Stimulated activated CD4-positive, alpha-beta T cell treated with anti-CD3 and anti-CD28 coated beads, Interleukin-15, amount 100 ng/mL, for 48 hours (primary cell): ENCODE results near the gene CDC42EP5.

Experiments used
- DNase-seq, 2 donors: peaks; one replicate each; pipeline ENCODE4 v3.0.0-alpha.2; 2020; ENCODE audit warnings: low read depth in 2 of 2

The CDC42EP5 gene

DNA sequence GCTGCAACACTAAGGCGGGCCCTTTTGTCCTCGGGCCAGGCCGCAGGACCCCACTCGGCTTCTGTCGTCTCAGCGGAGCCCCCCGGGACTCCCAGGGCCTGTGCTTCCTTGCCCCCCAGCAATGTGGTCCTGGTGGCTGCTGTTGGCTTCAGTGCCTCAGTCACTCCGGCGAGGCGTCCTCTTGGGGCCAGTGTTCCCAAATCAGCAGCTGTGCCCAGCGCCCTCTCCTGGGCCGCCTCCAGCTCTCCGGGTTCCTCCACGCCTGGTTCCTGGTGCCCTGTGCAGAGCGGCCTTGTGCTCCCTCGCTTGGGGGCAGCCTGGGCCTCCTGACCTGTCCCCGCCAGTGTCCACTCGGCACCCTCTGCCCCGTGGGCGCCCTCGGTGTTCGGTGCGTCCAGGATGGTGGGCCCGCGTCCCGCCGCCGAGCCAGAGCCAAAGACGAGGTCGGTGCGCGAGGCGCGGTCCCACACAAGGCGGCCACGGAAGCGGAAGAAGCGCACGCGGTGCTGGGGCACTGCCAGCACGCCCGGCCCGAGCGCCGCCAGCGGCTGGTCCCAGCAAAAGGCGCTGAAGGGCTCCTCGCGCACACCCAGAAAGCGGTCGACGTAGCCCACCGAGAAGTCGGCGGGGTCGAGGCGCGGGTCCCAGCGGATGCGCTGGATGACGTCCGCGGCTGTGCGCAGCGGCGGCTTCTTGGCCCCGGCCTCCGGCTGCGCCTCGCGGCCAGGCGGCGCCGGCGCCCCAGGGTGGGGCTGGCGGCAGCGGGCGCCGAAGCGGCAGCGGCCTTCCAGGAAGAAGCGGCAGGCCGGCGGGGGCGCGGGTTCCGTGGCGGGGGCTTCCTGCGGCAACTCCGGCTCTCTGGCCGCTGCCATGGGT lies 10.2 kb downstream of the CDC42EP5 start:
- DNase-seq = peak; percentile 47 to 48

DNA sequence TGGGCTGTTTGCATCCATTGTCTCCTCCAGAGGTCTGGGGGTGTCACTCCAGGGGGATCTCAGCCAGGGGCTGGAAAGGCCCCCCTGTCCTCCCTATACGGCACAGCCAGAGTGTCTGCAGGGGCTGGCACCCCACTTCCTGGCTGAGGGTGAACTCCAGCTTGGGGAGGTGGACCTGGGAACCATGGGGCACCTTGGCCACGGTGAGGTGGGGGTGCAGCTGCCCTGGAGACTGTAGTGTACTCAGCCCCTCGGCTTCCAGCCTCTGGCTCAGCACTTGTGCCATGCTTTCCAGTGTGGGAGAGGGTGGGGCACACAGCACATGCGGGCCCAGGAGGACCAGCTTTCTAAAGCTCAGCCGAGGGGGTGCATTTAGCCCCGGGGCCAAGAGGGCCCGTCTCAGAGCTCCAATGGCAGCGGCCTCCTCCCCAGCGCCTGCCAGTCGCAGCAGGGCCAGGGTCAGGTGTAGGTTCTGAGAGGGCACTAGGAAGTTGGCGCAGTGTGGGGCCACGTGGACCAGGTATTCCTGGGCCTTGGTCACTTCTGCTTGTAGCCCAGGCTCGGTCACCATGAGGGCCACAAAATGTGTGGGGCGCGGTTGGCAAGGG lies 10.9 kb downstream of the CDC42EP5 start:
- DNase-seq = no peak

DNA sequence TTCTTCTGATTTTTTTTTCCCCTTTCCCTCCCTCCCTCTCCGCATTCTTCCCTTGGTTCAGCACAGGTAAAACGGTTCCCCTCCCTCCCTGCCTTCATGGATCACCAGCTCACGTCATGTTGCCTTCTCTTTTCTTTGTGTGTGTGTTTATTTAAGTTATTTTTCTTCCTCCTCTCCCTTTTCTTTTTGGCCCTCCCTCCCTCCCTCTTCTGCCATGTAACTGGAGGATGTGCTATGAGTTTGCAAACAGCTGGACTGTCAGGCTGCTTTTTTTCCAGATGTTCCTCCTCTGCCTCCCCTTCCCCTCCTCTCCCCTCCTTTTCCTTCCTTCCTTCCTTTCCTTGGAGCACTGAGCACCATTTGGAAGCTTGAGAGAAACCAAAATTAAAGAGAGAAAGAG lies 11.5 kb downstream of the CDC42EP5 start:
- DNase-seq = no peak

DNA sequence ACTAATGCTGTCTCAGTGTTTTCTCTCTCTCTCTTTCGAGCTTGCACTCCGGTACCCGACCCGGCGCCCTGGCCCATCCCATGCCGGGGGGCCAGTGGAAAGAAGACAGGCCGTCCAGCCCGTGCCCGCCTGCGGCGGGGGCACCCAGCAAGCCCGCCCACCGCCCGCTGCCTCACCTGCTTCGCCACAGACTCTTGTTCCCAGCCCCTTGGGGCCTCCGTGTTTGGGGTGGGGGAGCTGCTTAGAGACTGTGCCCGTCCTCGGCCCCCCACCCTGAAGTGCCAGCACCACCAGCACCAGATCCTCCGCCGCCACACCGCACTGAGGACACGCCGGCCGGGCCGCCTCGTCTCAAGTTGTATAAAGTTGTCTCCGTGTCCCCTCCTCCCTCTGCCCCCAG lies 11.9 kb downstream of the CDC42EP5 start:
- no peak for DNase-seq

DNA sequence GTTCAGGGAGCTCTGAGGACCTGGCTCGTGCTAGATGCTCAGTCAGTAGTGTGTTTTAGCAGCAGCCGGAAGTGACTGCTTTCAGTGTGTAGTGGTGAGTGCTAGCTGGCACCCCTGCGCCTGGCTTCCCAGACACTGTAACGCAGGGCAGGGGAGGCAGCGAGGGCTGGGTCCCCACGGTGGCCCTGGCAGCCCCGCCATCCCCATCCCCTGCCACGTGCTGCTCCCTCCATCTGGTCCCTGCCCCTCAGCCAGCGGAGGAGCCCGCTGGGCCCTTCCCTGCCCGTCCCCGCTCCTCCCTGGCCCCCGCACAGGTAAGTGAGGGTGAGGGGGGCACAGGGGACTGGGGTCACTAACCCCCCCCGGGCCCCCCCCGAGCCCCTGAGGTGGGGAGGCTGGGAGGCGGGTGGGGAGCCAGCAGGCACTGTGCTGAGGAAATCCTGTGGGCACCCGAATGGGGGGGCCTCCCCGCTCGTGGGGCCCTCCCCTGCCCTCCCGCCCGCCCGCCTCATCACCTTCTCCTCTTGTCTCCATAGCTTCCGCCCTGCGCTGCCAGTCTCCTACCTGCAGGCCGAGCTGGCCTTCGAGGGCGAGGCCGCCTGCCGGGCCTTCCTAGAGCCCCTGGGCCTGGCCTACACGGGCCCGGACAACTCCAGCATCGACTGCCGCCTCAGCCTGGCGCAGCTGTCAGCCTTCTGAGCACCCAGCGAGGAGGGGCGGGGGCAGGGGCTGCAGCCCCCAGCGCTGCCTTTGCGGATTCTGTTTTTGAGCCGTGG lies 12.7 kb downstream of the CDC42EP5 start:
- no peak for DNase-seq

DNA sequence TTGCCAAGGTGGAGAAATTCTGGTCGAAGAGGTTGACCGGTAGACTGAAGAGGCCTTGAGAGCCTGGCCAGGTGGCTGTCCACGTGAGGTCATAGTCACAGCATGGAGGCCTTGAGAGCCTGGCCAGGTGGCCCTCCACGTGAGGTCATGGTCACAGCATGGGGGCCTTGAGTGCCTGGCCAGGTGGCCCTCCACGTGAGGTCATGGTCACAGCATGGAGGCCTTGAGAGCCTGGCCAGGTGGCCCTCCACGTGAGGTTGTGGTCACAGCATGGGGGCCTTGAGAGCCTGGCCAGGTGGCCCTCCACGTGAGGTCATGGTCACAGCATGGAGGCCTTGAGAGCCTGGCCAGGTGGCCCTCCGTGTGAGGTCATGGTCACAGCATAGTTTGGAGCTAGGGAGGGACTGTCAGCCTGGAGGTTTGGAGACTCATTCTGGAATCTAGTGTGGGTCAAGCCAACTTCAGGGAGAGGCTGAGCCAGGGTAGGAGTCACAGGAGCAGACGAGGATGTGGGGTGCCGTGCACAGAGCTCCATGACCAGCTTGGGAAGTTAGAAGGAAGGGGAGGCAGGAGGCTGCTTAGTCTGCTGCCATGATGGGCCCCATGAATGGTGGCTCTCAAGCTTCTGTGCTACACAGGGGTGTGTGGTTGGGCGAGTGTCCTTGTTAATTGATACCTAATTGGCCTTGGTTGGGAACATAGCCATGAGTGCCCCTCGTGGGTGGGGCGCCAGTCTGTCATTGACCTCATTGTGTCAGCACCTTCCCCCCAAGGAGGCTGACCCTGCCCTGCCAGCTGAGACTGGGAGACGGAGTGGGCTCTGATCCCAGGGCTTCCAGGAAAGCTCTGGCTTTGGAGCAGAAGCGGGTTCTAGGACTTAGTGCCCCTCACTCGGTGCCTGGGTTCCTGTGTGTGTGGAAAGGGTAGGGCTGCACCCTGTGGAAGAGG lies 13.5 kb downstream of the CDC42EP5 start:
- DNase-seq = no peak

DNA sequence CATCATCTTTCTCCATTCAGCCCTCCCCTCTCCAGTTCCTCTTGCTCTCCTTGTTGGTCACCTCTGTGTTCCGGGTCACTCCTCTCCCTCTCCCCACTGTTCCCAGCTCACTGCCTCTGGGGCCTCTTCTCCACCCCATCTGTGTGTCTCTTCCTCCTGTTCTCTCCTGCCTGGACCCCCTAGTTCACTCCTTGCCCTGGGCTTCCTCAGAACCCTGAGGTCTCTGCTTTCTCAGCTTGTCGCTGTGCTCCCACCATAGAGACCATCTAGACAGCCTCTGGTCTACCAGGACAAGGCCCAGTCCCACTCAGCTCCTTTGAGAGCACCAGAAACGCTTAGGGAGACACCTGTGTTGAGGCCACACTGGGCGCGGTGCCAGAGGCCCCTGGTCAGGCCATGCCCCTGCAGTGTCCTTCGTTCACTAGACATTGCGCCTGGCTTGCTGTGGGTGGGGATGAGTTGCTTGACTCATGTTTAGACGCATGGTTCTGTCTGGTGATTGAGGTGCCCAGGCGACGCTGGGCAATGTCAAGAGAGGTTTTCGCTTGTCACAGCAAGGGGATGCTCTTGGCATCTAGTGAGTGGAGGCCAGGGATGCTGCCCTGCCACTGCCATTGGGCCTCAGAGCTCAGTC lies 14.3 kb downstream of the CDC42EP5 start:
- DNase-seq = no peak

DNA sequence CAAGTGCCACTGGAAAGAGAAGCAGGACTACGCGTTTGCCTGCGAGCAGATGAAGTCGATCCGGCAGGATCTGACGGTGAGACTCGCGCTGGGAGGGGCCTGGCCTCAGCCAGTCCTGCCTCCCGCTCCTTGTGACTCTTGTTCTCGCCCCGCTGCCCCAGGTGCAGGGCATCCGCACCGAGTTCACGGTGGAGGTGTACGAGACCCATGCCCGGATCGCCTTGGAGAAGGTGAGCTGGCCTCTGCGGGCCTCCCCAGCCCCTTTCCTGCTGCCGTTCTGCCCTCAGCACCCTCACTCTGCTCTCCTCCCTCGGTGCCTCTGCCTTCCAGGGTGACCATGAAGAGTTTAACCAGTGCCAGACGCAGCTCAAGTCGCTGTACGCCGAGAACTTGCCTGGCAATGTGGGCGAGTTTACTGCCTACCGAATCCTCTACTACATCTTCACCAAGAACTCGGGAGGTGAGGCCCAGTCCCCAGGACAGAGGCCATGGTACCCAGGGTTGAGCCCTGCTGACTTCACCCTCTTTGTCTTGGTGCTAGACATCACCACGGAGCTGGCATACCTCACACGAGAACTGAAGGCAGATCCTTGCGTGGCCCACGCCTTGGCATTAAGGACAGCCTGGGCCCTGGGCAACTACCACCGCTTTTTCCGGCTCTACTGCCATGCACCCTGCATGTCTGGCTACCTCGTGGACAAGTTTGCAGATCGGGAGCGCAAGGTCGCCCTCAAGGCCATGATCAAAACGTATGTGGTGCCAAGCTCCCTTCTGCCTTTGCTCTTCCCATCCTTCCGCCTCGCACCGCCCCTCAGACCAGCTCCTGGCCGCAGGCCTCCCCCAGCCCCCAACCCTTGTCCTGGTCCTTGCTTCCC lies 15.1 kb downstream of the CDC42EP5 start:
- DNase-seq = no peak

DNA sequence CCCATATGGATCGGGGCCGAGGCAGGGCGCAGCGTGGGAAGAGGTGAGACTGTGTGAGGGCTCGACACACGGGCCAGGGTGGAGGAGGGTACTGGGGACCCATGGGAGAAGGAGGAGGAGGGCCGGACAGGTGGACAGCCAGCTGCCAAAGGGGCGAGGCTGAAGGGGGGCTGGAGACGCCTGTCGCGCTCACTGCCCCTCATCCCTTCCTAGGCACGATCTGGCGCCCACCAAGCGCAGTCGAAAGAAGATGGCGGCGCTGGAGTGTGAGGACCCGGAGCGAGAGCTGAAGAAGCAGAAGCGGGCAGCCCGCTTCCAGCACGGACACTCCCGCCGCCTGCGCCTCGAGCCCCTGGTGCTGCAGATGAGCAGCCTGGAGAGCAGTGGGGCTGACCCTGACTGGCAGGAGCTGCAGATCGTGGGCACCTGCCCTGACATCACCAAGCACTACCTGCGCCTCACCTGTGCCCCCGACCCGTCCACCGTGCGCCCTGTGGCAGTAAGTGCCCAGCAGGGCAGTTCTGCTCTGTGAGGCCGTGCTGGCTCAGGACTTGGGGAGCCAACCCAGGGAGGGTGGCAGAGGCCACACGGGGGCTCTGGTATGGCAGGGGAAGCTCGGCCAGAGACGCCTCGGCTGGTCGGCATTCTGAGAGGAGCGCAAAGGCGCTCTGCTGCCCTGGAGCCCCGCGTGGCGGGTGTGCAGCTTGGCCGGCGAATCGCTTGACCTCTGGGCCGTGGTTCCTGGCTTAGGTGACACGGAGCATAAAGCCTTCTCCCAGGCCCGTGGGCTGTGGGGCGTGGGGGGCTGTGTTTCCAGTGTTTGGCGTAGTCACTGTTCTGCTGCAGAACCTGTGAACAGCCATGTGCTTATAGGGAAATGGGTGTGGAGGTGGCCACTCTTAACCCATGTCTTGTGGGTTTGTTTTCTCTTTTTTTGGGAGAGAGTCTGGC lies 16.4 kb downstream of the CDC42EP5 start:
- no peak for DNase-seq

DNA sequence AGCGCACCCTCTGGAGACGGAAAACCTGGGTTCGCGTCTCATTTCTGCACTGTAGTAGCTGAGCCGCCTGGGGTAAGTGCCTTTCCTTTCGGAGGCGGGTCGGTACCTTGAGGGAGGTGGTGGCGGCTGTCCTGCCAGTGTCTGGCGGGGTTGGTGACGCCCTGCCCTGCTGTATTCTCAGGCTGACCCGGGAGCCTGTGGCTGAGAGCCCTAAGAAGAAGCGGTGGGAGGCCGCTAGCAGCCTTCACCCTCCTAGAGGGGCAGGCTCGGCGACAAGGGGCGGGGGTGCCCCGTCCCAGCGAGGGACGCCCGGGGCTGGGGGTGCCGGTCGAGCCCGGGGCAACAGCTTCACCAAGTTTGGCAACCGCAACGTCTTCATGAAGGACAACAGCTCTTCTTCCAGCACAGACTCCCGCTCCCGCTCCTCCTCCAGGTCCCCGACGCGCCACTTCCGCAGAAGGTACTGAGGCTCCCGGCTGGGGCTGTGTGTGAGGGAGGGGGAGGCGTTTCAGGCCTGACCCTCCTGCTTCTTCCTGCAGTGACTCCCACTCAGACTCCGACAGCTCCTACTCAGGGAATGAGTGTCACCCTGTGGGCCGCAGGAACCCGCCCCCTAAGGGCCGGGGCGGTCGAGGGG lies 17.2 kb downstream of the CDC42EP5 start:
- DNase-seq = no peak

DNA sequence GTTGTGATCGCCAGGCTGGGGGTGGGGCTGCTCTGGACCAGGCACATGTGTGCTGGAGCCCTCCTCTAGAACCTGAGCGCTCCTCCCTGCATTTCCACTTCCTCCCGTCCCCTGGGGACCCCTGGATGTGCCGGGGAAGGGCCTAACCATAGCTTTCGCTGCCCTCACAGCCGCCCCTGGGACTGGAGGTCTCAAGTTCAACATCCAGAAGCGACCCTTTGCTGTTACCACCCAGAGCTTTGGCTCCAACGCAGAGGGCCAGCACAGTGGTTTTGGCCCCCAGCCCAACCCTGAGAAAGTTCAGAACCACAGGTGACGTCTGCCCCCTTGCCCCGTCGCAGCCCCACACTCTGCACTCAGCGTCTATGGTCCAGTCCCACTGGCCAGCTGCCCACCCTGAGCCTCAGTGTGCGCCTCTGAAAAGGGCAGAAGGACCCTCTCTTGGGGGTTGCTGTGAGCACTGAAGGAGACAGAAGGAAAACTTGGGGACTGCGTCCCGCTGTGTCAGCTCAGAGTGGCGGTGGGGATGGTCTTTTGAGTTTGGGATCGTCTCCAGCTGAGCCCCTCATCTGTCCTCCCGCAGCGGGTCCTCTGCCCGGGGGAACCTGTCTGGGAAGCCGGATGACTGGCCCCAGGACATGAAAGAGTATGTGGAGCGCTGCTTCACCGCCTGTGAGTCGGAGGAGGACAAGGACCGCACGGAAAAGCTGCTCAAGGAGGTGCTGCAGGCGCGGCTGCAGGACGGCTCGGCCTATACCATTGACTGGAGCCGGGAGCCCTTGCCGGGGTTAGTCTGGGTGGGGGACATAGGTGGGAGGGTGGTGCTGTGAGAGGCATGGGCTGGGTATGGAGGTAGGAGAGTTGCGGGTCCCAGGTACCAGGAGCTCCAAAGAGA lies 18.1 kb downstream of the CDC42EP5 start:
- DNase-seq = no peak

DNA sequence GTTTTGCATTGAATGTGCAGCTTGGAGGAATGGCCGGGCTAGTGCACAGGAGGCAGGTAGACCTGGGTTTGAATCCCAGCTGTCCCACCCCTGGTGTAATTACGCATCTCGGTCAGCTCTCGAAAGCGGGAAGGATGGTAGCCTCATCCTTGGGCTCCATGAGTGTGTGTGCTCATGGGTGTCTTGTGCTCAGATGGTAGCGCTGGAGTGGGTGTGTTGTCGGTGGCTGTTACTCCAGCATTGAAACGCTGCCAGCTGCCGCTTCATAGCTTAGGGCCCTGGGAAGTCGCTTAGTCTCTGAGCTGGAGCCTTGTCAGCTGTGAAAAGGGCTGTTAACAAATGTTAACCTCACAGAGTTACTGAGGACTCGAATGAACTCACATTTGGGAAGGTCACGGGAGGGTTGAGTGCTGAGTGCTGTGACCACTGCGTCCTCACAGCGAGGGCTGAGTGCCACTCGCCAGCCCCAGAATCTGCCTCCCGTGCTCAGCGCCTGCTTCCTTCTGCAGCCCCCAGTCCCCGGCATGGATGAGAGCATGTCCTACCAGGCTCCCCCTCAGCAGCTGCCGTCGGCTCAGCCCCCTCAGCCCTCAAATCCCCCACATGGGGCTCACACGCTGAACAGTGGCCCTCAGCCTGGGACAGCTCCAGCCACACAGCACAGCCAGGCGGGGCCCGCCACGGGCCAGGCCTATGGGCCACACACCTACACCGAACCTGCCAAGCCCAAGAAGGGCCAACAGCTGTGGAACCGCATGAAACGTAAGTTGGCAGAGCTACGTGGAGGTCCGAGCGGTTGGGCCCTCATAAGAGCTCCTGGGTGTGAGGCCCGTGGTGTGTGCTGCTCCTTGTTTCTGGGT lies 18.9 kb downstream of the CDC42EP5 start:
- DNase-seq = no peak

DNA sequence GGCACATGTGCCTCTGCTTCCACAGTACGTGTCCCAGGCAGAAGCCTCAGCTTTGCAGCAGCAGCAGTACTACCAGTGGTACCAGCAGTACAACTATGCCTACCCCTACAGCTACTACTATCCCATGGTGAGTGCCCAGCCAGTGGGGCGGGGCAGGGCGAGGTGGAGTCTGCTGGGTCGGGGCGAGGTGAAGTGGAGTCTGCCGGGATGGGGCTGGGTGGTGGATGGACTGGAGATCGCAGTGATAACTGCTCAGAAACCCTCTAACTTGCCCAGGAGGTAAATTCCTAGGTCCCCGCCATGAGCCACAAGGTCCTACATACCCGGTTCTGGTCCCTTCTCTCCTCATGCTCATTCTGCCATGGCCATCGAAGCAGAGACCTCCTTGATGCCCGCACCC lies 20.5 kb downstream of the CDC42EP5 start:
- no peak for DNase-seq

DNA sequence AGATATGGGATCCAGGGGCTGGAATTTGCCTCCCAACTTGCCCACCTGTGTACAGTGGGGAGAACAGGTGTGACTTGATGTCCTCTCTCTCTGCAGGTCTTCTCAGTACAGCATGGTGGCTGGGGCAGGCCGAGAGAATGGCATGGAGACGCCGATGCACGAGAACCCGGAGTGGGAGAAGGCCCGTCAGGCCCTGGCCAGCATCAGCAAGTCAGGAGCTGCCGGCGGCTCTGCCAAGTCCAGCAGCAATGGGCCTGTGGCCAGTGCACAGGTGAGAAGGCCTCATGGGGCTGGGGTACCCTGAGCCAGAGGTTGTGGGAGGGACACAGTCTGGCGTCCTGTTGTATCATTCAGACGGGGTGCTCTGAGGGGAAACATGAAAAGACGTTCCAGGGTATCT lies 21.1 kb downstream of the CDC42EP5 start:
- DNase-seq = no peak

DNA sequence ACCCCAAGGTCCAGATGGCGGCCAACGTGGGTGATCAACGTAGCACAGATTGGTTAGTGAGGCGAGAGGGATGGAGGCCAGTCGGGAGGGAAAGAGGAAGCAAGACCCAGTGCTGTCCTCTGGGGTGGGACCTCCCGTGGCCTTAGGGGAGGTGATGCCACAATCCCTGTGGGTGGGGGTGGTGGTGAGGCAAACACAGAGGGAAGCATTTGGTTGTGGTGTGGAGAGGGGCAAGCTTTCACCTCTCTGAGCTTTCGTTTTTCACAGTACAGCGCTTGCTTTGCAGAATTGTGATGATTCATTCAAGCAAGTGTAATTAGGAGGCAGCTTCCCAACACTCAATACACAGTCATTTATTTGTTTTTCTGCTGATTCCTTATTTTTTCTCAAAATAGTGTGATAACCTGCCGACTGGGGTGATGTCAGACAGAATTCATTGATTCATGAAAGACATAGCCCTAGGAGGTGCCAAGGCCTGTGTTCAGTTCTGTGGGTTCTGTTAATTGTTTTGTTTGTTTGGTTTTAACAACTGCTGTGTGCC lies 21.7 kb downstream of the CDC42EP5 start:
- no peak for DNase-seq

DNA sequence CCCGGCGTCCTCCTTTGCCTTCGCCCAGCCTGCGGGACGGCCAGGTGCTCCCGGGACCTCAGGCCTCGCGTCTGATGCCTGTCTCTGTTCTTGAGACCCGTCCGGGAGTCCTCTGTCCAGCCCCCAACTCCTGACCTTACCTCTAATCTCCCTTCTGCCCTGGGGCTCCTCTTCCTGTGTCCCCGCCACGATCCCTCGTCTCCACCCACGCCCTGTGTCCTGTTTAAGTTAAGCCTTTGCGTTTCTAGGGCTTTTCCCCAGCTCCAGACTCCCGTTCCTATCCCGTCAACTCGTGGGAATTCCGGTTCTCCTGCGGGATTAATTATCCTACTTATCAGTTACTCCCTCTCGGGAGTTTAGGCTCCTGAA lies 23.4 kb downstream of the CDC42EP5 start:
- no peak for DNase-seq
